Measurements from ENCODE around the gene PILRB. TPM values are rescaled to one million over a fixed set of nuclear protein-coding genes. Genes with fewer than 3 reads are reported as not detected.
"Not testable (repeated sequence)": the region's sequence is repeated elsewhere in the genome, so short reads cannot be mapped to it uniquely, and the experiment has no call there.

The PILRB gene
- total RNA-seq: 8.8 TPM
- long read RNA-seq, partial matches to known transcripts: 2 of 3 reads
- long read RNA-seq, other reads (novel, unspliced or antisense): 1 of 3 reads

DNA sequence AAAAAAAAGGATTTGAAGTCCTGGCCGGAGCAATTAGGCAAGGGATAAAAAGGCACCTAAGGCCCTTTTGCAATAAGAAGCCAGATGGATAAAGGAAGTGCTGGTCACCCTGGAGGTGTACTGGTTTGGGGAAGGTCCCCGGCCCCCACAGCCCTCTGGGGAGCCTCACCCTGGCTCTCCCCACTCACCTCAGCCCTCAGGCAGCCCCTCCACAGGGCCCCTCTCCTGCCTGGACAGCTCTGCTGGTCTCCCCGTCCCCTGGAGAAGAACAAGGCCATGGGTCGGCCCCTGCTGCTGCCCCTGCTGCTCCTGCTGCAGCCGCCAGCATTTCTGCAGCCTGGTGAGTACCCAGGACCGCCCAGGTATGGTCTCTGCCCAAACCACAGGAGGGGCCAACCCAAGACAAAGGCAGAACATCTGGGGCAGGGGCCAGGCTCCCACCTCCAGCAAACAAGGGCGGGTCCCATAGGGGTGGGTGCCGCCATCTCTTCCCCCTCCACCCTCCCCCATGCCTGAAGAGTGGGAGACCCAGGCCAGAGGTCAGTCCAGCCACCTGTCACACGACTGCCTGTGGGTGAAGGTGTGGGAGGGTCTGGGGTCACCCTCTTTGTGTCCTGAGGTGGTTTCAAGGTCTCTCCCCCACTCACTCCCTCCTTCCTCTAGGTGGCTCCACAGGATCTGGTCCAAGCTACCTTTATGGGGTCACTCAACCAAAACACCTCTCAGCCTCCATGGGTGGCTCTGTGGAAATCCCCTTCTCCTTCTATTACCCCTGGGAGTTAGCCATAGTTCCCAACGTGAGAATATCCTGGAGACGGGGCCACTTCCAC is at the start of gene PILRB:
TSS of gene PILRB (plus strand) at position 91 of the 830 bp plus-strand sequence. CDS start at position 277, 186 bp downstream.
- intact Hi-C loops (cut with DNase I): no loop called here
- no peak for DNase-seq
- no peak for ATAC-seq (ENCODE audit: poor library complexity)

DNA sequence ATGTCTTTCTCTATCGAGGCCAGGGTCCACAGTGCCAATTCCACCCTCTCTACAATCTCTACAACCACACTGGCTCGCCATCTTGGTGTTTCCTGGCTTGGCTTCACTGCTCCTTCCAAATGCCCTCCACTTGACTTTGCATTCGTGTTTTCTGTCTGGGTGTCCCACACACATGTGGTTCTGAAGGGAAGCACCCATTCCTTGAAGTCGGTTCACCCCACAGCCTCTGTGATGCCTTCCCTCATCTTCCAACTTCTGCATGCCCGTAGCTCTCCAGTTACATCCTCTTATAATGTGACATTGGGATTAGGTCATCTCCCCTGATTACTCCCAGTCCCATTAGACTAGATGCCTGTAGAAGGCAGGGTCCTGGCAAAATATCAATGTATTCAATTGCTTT is 39.6 kb upstream of the PILRB start:
- ATAC-seq (ENCODE audit: poor library complexity); DNase-seq; intact Hi-C loops (cut with DNase I): not testable (repeated sequence)

DNA sequence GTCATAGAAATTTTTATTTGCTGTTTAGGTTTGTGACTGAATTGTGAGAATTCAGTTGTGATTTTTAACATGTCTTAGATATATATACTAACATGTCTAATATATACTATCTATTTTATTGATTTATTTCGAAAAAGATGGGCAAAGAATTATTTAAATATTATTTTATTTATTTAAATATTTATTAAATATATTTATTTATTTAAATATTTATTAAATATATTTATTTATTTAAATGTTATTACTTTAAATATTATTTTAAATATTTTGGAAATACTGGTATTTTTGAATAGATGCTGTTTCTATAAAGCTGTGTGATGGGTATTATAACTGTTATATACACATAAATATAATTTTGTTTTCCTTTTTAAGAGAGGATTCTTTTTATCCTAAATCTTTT is 36.3 kb upstream of the PILRB start:
- intact Hi-C loops (cut with DNase I); ATAC-seq (ENCODE audit: poor library complexity); DNase-seq: not testable (repeated sequence)

DNA sequence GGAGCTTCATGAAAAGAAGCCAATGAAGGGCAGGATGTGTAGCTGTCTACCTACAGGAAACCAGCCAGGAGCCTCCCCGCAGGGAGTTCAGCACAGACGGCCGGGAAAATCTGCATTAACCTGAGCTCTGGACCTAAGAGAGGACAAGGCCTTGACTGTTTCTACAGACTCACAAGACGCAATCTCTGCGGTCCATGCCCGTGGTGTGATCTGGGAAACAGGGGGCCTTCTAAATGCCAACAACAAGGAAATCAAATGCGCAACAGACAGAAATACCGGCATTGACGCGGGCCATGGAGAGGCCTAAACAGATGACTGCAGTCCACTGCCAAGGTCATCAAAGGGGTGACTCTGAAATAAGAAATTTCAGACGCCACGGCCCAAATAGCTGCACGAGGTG is 33.7 kb upstream of the PILRB start:
- ATAC-seq (ENCODE audit: poor library complexity); intact Hi-C loops (cut with DNase I); DNase-seq: not testable (repeated sequence)

DNA sequence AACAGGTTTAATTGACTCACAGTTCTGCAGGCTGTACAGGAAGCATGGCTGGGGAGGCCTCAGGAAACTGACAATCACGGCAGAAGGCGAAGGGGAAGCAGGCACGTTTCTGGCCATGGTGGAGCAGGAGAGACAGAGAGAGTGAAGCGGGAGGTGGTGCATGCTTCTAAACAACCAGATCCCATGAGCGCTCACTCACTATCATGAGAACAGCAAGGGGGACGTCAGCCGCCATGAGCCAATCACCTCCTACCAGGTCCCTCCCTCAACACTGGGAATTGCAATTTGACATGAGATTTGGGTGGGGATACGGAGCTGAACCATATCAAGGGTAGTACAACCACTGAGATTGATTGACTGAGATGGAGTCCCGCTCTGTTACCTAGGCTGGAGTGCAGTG is 32.2 kb upstream of the PILRB start:
- DNase-seq; intact Hi-C loops (cut with DNase I); ATAC-seq (ENCODE audit: poor library complexity): not testable (repeated sequence)

DNA sequence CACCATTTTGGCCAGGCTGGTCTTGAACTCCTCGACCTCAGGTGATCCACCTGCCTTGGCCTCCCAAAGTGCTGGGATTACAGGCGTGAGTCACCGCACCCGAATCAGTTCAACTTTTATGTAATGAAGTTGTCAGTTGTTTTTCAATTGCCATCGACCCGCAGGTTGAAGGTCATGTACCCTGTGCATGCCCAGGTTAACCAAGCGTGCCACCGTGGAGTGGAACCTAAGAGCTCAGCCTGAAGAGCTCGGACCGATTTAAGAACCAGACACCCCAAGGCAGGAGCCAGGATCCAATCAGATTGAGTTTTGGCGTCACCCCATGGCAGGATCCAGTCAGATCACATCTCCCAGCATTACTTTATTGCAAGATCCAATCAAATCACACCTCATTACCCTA is 31.0 kb upstream of the PILRB start:
- intact Hi-C loops (cut with DNase I); DNase-seq; ATAC-seq (ENCODE audit: poor library complexity): not testable (repeated sequence)

DNA sequence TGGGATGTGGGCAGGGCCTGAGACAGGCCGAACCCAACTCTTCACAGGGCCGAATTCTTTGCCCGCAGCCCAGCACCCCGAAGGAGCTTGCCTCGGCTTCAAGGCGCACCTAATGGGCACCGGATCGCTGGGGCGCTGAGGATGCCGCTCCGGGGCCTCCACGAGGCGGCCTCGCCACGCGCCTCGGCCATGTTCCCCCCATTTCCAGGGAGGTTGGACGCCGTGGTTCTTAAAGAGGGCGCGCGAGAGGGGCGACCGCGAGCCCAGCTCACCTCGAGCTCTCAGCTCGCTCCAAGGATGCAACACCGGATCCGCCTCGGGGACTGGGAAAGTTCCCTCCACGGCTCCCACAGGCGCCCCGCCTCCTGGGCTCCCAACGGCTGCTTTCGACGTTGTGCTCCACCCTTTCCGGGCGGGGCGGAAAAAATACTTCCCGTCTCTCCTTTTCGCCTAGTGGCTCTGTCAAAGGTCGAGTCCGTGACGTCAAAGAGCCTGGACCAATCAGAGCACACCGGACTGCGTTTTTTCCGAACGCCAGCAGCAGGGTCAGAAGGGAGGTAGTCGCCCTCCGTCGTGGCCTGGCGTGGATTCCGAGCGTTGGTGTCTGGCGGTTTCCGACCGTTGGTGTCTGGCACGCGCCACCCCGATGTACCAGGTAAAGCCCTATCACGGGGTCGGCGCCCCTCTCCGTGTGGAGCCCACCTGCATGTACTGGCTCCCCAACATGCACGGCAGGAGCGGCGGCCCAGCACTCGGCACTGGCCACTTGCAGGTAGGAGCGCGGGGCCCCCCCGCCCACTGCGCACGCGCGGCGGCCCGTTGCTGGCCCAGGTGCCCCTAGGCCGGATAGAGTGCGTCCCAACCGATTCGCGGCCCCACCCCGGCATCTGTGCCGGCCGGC is 22.1 kb upstream of the PILRB start:
- DNase-seq (peak; percentile 95), ATAC-seq (ENCODE audit: poor library complexity) (peak; percentile 100)
- intact Hi-C loops (cut with DNase I): not testable (repeated sequence)

DNA sequence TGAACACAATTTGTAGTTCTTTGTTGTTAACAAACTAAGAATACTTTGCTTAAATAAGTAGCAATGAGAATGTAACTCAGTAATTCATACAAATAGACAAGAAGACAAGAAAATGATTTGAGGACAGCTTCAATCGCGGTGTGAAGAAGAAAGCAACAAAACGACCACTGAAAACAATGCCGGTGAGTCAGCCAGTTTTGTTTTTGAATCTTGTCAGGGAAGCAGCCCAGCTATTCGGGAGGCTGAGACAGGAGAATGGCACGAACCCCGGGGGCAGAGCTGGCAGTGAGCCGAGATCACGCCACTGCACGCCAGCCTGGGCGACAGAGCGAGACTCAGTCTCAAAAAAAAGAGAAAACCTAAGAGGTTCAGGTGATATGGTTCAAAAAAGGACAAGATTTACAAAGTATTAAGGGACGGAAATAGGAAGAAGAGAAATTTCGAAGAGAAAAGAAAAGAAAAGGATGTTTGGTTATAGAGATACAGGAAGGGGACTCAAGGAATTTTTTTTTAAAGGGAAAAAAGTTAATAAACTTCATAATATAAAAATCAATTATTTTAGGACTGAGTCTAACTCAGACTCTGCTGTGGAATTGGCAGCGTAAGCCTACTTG is 19.7 kb upstream of the PILRB start:
- intact Hi-C loops (cut with DNase I); ATAC-seq (ENCODE audit: poor library complexity); DNase-seq: not testable (repeated sequence)

DNA sequence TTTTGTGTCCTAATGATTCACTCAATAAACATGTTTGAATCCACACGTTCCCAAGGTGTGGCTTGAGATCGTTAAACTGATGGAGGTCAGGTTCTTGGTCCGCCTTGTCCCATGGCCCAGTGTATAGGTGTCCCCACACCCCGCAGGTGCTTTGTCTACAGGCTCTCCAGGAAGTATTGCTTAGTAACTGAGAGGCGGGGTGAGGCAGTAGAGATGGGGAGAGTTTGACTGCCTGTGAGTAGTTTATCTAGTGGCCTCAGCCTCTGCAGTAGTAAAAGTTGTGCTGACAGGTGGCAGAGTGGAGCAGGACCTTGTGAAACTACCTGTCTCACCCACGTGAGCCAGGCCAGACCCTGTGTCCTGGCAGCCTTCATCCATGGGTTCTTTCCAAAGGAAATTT is 16.6 kb upstream of the PILRB start:
- DNase-seq; ATAC-seq (ENCODE audit: poor library complexity); intact Hi-C loops (cut with DNase I): not testable (repeated sequence)

DNA sequence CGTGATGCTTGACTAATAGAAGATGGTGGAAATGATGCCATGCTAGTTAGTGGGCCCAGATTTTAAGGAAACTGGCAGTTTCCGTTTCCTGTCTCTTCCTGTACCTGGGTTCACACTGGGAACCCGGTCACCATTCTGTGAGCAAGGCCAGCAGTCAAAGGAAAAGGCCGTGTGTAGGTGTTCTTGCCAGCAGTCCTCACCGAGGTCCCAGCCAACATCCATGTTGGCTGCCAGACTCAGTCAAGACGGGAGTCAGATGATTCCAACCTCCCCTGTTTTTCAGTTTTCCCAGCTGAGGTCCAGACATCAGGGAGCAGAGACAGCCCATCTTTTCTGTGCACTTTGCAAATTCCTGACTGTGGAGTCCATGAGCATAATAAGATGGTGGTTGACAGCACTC is 15.2 kb upstream of the PILRB start:
- DNase-seq (no peak), ATAC-seq (ENCODE audit: poor library complexity) (peak; percentile 62)
- intact Hi-C loops (cut with DNase I): no loop called here

DNA sequence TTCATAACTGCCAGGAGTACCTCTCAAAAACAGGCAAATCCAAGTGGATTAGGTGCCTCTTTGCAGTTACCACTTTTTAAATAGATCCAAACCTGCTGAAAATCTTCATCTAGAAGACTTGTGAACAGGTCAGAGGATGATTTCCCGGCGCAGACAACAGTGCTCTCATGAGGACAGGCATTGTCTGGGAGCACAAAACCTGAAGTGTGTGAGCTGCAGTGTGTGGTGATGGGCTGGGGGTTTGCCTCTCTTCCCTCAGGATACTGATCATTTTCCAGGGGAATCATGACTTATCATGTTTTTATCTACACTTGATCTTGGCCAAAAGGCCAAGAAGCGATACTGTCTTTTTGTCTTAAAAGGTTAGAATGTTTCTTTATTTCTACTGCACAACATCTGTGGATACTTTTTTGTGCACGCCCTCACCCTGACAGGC is 13.8 kb upstream of the PILRB start:
- intact Hi-C loops (cut with DNase I); ATAC-seq (ENCODE audit: poor library complexity); DNase-seq: not testable (repeated sequence)

DNA sequence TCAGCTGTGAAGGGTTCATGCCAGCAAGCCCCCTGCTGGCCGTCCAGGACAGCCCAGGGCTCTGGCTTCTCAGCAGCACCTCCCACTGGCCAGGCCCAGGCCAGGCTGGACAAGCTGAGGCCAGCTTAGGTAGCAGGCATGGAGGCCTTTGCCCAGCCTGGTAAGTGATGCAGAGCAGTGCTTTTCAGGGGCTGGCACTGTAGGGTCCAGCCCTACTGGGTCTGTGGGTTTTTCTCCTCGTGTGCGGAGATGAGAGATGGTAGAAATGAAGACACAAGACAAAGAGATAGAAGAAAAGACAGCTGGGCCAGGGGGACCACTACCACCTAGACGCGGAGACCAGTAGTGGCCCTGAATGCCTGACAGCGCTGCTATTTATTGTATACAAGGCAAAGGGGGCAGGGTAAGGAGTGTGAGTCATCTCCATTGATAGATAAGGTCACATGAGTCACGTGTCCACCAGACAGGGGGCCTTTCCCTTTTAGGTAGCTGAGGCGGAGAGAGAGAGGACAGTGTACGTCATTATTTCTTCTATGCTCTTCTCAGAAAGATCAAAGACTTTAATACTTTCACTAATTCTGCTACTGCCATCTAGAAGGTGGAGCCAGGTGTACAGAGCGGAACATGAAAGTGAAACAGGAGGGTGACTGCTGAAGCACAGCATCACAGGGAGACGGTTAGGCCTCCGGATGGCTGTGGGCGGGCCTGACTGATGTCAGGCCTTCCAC is 13.2 kb upstream of the PILRB start:
- intact Hi-C loops (cut with DNase I); DNase-seq: not testable (repeated sequence)
- ATAC-seq (ENCODE audit: poor library complexity): peak; percentile 77

DNA sequence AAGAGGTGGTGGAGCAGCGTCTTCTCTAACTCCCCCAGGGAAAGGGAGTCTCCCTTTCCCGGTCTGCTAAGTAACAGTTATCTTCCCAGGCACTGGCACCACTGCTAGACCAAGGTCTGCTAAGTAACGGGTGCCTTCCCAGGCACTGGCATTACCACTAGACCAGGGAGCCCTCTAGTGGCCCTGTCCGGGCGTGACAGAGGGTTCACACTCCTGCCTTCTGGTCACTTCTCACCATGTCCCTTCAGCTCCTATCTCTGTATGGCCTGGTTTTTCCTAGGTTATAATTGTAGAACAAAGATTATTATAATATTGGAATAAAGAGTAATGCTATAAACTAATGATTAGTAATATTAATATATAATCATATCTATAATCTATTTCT is 12.6 kb upstream of the PILRB start:
- ATAC-seq (ENCODE audit: poor library complexity) (peak; percentile 66), DNase-seq (peak; percentile 91)
- intact Hi-C loops (cut with DNase I): not testable (repeated sequence)

DNA sequence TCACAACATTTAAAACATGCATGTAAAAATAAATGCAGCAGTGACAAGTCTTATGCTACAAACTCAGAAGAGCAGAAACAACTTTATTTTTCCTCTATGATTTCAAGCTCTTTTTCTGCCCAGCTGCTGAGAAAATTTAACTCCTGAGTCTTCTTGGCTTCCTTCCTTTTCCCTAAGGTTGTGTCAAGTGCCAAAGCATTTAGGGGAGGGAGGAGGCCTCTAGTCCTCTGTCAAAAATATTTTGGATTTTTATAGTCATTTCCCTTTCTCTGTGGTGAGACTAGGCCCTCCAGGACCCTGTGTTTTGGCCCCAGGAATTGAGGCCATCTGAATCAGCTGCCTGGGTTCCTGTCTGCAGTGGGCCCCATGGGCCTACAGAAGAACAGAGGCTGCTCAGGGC is 11.0 kb upstream of the PILRB start:
- intact Hi-C loops (cut with DNase I): no loop called here
- no peak for DNase-seq
- no peak for ATAC-seq (ENCODE audit: poor library complexity)

DNA sequence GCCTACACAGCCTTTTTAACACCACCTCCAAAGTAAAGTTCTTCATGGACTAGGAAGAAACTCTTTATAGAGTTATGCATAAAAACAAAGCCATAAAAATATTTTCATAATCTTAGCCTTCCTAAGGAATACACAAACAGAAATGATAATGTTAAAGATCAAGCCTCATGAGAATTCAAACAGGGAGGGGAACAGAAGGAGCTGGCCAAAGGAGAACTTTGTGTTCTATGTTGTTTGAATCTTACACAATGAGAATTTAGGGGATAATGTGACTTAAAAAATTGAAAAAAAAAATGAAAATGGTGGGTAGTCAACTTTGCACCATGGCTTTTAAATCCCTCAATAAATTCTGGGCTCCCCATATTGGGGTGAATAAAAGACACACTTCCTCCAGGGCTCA is 9.1 kb upstream of the PILRB start:
- intact Hi-C loops (cut with DNase I): no loop called here
- DNase-seq (no peak), ATAC-seq (ENCODE audit: poor library complexity) (no peak)

DNA sequence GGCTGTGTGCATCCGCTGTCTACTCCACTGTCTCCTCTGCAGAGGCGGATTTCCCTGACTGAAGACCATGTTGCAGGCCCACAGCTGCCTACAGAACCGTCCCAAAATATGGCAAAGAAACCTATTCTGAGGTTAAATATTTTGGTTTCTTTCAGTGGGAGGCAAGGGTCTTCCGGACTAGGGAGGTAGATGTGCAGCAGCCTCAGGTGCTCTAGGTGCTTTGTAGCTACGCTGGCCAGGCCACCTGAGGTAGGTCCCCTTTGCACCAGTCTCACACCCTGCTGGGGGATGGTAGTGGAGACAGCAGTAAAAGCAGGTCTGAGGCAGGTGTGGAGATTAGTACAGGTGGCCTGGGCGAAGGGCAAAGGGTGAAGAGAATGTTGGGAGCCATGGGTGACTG is 8.2 kb upstream of the PILRB start:
- ATAC-seq (ENCODE audit: poor library complexity) (no peak), DNase-seq (no peak)
- intact Hi-C loops (cut with DNase I): no loop called here

DNA sequence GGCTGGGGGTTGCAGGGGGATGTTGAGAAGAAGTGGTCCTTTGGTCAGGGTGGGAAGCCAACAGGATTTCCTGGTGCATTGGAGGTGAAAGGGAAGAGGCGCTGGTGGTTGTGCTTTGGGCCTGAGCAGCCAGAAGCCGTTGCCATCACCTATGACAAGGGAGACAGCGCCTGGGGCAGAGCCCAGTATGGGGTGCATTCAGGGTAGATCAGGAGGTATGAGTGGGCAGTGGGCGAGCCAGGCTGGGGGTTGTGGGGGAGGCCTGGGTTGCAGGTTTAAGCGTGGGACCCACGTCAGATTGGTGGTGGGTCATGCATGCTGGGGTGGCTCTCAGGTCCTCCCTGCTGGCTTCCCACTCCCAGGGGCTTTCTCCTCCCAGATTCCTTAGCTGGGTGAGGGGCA is 6.3 kb upstream of the PILRB start:
- ATAC-seq (ENCODE audit: poor library complexity) (no peak), DNase-seq (no peak)
- intact Hi-C loops (cut with DNase I): no loop called here

DNA sequence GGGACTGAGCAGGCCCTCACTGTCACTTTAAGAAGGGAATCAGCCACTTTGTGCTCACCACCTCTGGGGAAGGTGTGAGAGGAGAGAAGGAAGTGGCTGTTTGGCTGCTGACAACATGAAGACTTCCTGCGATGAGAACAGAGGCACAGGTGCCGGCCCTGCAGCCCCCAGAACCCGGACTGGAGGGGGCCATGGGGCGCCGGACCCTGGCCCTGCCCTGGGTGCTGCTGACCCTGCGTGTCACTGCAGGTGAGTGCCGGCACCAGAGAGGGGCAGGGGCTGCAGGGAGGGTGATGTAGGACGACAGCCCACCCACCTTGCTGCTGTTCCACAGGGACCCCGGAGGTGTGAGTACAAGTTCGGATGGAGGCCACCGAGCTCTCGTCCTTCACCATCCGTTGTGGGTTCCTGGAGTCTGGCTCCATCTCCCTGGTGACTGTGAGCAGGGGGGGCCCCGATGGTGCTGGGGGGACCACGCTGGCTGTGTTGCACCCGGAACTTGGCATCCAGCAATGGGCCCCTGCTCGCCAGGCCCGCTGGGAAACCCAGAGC is 5.6 kb upstream of the PILRB start:
- not testable (repeated sequence) for ATAC-seq (ENCODE audit: poor library complexity); DNase-seq

More for the DNA sequence above, 5.6 kb upstream of the PILRB start:
- intact Hi-C loops (cut with DNase I): not testable (repeated sequence)
